ENCODE measurements around the gene PPP1CA.
"Not testable (repeated sequence)": the region's sequence is repeated elsewhere in the genome, so short reads cannot be mapped to it uniquely, and the experiment has no call there.

Gene PPP1CA

DNA sequence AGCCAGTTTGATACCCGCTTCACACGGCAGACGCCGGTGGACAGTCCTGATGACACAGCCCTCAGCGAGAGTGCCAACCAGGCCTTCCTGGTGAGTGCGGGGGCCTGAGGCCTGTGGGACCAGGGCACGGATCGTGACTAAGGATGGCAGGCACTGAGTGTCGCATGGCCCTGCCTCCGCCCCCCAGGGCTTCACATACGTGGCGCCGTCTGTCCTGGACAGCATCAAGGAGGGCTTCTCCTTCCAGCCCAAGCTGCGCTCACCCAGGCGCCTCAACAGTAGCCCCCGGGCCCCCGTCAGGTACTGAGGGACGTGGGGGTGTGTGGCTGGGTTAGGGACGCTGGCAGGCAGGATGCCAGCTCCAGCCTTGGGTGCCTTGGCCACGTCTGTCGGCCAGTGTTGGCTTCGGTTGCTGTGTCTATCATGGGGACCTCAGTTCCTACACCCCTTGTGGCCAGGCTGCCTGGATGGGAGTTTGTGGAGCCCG is 32.8 kb upstream of the PPP1CA start:
- no peak for DNase-seq

DNA sequence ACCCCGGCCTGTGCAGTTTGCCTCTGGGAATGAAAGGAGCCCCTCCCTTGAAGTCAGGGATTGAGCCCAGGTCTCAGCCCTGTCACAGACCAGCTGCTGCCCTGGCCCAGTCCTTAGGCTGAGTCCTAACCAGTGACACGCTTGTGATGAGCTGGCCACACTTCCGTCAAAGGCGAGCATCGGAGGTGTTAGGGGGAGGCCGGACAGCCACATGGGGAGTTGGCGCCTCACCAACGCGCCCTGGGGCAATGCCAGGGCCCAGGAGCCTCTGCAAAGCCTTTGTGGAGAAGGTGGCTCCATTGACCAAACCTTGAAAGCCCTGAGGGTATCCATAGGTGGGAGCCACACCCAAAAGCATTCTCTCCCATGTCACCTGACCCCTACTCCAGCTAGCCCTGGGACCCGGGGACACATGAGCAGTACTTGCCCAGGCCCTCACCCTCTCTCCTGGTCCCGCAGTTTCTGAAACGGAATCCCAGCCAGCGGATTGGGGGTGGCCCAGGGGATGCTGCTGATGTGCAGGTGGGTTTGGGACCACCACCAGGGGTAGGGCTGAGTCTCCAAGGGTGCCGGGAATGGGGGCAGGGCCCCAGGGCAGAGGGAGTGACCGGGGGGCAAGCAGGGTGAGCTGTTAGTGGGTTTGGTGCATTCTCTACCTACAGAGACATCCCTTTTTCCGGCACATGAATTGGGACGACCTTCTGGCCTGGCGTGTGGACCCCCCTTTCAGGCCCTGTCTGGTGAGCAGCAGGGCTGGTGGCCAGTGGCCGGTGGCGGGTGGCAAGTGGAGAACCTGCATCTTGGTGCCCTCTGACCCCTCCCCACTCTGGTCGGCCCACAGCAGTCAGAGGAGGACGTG is 32.1 kb upstream of the PPP1CA start:
- DNase-seq: no peak

GRCh38 chr11:67432655-67433349 is 31.1 kb upstream of the PPP1CA start:
- DNase-seq: no peak

DNA sequence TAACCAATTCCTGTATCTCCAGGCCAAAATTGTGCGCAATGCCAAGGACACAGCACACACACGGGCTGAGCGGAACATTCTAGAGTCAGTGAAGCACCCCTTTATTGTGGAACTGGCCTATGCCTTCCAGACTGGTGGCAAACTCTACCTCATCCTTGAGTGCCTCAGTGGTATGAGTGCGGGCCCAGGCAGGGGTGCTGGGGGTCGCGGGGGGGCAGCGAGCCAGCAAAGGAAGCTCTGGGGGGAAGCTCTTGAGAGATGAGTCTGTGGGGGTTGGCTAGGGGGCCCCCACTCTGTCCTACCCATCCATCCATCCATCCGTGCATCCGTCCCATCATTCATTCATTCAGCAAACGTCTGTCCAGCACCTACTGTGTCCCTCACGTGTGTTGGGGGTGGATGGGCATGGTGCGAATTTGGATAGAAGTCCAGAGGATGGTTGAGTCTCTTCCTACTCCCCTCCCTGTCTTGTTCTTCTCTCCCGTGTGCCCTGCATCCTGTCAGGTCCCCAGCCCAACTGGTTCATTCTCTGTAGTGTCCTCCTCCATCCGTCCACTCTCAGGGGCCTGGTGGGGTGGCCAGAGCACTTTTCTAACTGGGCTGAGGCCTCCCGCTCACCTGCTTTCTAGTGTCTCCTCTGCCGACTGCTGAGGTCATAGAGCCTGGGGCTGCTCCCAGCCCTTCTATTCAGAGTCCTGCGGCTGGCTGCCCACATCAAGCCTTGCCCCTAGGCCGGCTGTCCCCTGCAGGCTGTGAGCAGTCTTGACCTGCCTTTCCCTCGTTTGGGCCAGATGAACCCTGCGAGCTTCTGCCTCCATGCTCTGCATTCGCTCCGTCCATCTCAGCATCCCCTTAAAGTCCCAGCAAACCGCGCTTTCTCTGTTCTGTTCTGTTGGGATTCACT is 29.9 kb upstream of the PPP1CA start:
- no peak for DNase-seq

- DNase-seq: no peak
Measured at GRCh38 chr11:67429722-67430121, 28.1 kb upstream of the PPP1CA start.

DNA sequence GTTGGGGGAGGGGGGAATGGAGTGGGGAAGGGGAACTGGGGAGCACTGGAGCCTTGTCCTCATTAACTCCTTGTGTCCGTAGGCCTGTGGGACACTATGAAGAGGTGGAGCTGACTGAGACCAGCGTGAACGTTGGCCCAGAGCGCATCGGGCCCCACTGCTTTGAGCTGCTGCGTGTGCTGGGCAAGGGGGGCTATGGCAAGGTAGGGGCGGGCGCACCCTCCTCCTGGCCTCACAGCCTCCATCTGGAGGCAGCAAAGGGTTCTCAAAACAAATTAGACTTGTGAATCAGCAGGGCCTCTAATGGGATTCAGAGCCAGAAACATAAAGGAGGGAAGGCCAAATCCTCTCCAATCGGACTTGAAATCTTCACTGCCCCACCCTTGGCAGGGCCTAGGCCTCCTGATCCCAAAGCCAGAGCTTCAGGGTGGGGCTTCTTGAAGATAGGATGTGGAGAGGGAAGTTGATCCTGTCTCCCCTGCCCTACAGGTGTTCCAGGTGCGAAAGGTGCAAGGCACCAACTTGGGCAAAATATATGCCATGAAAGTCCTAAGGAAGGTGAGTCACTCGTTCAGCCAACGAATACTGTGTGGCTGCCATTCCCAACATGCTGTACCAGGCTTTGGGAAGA is 27.5 kb upstream of the PPP1CA start:
- DNase-seq: no peak

DNA sequence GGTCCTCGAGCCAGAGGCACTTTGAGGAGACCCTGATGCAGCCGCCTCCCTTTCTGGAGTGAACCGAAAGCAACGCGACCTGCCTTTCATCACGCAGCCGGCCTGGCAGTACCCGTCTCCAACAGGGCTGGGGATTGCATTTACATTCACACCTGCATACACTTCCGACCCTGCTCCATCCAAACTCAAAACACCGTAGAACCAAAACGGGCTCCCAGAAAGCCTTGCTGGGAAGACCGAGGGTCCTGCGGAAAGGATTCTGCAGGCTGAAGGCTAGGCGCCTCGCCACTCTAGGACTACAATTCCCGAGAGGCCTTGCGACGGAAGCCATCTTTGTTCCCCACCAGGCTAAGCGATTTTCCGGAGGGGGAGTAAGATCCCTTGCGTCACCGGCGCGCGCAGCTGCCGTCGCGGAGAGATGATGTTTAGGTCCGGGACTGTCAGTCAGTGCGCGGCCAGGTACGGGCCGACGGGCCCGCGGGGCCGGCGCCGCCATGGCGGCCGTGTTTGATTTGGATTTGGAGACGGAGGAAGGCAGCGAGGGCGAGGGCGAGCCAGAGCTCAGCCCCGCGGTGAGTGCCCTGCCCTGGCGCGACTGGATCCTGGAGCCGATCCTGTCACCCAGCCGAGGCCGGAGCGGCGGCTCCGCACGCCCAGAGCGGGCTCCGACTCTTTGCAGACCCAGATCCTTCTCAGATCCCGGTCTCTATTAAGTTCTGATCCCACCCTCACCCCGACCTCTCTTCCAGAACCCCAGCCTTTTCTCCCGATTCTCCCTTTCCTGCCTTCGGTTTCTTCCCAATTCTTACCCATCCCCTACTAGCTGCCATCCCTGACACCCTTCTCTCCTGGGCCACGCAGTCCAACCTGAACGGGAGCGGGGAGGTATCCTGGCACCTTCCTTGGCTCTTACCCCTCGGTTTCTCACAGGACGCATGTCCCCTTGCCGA is 26.7 kb upstream of the PPP1CA start, which contains the start of gene RPS6KB2:
Gene RPS6KB2, plus strand, starts transcription at position 443 of the 950 bp plus-strand sequence. Its CDS starts 52 bp downstream, at position 495.
- peak; percentile 98 for DNase-seq

- not testable (repeated sequence) for DNase-seq
Measured at GRCh38 chr11:67427364-67427859, 25.8 kb upstream of the PPP1CA start.

GRCh38 chr11:67423891-67424613 is 22.4 kb upstream of the PPP1CA start:
- DNase-seq: no peak

- DNase-seq: no peak
Measured at GRCh38 chr11:67423466-67423865, 21.8 kb upstream of the PPP1CA start.

- DNase-seq: no peak
Measured at GRCh38 chr11:67422891-67423290, 21.2 kb upstream of the PPP1CA start.

DNA sequence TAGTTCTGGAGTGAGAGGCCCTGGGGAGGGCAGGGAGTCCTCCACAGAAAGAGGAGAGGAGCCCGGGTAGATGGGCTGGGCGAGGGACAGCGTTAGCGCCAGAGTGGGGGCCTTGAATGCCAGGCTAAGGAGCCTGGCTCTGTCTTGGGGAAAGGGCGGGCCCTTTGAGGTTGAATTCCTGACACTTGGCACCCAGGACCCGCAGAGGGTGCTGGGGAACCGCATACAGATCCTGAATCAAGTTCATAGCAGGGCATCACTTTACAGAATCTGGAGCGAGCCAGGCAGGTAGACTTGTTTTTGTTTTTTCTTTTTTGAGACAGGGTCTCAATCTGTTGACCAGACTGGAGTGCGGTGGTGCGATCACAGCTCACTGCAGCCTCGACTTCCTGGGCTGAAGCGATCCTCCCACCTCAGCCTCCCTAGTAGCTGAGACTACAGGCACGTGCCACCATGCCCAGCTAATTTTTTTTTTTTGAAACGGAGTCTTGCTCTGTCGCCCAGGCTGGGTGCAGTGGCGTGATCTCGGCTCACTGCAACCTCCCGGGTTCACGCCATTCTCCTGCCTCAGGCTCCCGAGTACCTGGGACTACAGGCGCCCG is 19.9 kb upstream of the PPP1CA start:
- DNase-seq: no peak

DNA sequence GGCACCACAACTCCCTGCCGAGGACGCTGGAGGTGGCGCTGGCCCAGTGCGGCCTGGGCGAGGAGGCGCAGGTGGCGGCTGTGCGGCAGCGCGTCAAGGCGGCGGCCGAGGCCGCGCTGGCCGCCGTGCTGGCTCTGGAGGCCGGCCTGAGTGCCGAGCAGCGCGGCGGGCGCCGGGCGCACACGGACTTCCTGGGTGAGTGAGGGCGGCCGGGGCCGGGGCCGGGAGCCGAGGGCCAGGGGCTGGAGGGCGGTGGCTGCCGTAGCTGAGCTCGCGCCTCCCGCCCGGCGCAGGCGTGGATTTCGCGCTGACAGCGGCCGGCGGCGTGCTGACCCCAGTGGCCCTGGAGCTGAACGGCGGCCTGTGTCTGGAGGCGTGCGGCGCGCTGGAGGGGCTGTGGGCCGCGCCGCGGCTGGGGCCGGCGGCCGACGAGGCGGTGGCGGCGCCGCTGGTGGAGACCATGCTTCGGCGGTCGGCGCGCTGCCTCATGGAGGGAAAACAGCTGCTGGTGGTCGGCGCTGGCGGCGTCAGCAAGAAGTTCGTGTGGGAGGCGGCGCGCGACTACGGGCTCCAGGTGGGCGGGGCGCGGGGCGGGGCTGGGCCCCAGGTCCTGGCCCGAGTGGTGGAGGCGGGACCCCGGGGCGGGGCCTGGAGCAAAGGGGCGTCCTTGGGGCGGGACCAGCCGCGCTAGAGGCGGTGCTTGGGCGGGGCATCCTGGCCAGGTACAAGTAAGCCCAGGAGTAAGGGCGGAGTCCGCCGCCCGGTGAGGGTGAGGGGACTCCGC is 19.2 kb upstream of the PPP1CA start:
- DNase-seq: peak; percentile 98

DNA sequence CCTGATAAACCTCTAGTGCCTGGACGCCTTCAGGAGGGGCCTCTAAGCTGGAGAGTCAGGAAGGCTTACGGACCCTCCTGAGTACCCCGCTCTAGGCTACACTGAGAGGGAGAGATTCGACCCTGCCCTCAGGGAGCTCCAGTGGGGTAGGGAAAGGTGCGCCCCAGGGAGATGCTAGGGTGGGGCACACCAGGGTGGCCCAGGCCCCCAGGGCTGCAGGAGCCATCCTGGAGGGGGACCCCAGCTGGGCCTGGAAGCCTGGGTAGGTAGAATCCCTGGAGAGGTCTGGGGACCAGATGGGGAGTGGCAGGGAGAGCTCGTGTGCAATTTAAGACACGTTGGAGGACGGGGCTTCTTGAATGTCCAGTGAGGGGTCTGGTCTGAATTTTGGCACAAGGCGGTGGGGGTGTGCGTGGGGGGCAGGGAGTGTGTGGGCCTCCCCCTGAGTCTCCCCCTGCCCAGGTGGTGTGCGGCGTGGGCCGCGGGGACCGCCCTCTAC is 18.5 kb upstream of the PPP1CA start:
- no peak for DNase-seq

DNA sequence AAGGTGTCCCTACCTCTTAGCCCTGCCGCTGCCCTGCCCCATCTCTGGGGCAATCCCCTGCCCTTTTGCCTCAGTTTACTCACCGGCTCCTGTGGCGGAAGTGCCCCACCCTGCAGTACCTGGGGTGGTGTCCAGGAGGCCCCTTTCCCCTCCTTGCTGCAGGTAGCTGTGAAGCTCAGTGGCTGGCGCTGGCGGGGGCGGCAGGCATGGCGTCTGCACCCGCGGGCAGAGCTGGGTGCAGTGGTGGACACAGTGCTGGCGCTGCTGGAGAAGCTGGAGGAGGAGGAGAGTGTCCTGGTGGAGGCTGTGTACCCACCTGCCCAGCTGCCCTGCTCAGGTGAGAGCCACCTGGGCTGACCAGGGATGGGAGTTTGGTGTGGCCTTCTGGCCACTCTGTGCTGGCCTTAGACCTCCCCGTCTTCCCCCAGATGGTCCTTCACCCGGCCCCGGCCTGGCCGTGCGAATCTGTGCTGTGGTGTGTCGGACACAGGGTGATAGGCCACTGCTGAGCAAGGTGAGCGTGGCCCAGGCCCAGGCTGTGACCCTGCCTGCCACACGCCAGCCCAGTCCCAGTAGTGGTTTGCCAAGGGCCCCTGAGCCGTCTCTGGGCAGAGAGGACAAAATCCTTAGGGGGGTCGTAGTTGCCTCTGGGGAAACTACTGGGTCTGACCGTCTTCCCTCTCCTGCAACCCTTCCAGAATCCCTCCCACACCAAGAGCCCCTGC is 17.8 kb upstream of the PPP1CA start:
- DNase-seq: no peak

GRCh38 chr11:67418476-67419281 is 17.0 kb upstream of the PPP1CA start:
- DNase-seq: no peak

DNA sequence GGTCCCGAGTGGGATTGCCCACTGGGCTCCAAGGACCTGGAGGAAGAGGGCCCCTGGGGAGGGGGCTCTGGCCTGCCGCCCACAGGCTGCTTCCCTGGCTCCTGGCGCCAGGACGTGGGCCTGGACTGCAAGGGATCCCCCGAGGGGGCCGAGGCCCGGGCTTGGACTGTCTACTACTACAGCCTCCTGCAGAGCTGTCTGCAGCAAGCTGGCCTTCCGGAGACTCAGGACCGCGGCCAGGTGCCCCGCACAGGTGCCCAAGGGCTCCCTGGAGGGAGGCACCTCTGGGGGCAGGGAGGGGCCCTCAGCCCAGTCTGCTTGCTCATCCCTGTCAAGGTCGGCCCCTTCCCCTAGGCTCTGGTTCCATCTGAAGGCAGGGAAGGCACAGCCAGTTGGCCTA is 15.8 kb upstream of the PPP1CA start:
- no peak for DNase-seq
